ENCODE results near the gene PNLIPRP2. TPM values are rescaled to one million over a fixed set of nuclear protein-coding genes. Genes with fewer than 3 reads are reported as not detected.

PNLIPRP2 gene
- polyA plus RNA-seq, 1 experiment = not detected

DNA sequence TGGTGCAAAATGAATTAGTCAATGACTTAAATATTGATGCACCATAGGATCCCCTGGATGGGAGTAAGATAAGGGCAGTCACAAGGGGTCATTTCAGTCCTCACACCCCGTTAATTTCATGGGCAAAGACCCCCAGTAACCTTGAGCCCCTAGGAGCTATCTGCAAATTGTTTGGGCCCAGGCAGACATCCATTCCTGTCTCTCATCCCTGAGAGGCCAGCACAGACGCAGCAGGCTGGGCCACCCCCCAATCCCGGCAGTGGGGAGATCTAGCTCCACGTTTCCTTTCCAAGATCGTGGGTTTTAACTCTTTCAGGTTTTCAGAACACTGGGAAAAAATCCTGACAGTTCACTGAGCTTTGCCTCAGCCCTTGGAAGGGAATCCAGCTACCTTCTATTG lies 40.1 kb downstream of the PNLIPRP2 start:
- DNase-seq (ENCODE audit: low read depth) = no peak
- POLR2A ChIA-PET = no interaction called here
- no peak overlapping the region for H3K4me3 ChIP-seq (ENCODE audit: low read depth, low read length)
- no peak for TF ChIP-seq CTCF (IDR thresholded peaks at IDR 0.05; ENCODE audit: insufficient read depth, low read depth, low read length)
- H3K27me3 ChIP-seq (ENCODE audit: control insufficient read depth, insufficient read depth, low read length) = peaks cover 5% of the 10 kb centered on the region
- H3K36me3 ChIP-seq (ENCODE audit: control insufficient read depth, insufficient read depth, low read length) = no peaks in the 10 kb centered on the region
- CTCF ChIA-PET = interaction anchor here (0.6 to 0.7 kb wide), 4 partner anchors 9 to 428 kb away, joined by 3 read pairs; no protein-coding TSS in a partner anchor

GRCh38 chr10:116663342-116663741 lies 42.6 kb downstream of the PNLIPRP2 start:
- H3K27me3 ChIP-seq (ENCODE audit: control insufficient read depth, insufficient read depth, low read length) = peaks cover 2% of the 10 kb centered on the region; the same call in 1 of the 2 replicates
- TF ChIP-seq CTCF (IDR thresholded peaks at IDR 0.05; ENCODE audit: insufficient read depth, low read depth, low read length) = no peak
- no peak for DNase-seq (ENCODE audit: low read depth)
- ChIA-PET CTCF (no interaction called here), POLR2A (no interaction called here)
- no peak overlapping the region for H3K4me3 ChIP-seq (ENCODE audit: low read depth, low read length)
- H3K36me3 ChIP-seq (ENCODE audit: control insufficient read depth, insufficient read depth, low read length) = no peaks in the 10 kb centered on the region

GRCh38 chr10:116664631-116665030 lies 43.9 kb downstream of the PNLIPRP2 start:
- H3K4me3 ChIP-seq (ENCODE audit: low read depth, low read length) = no peak overlapping the region
- peaks cover 2% of the 10 kb centered on the region; the same call in 1 of the 2 replicates for H3K27me3 ChIP-seq (ENCODE audit: control insufficient read depth, insufficient read depth, low read length)
- ChIA-PET POLR2A (no interaction called here), CTCF (no interaction called here)
- H3K36me3 ChIP-seq (ENCODE audit: control insufficient read depth, insufficient read depth, low read length) = no peaks in the 10 kb centered on the region
- TF ChIP-seq CTCF (IDR thresholded peaks at IDR 0.05; ENCODE audit: insufficient read depth, low read depth, low read length) = no peak
- no peak for DNase-seq (ENCODE audit: low read depth)

- no peak overlapping the region for H3K4me3 ChIP-seq (ENCODE audit: low read depth, low read length)
- peaks cover 2% of the 10 kb centered on the region; the same call in 1 of the 2 replicates for H3K27me3 ChIP-seq (ENCODE audit: control insufficient read depth, insufficient read depth, low read length)
- POLR2A ChIA-PET = no interaction called here
- no peak for TF ChIP-seq CTCF (IDR thresholded peaks at IDR 0.05; ENCODE audit: insufficient read depth, low read depth, low read length)
- CTCF ChIA-PET = no interaction called here
- H3K36me3 ChIP-seq (ENCODE audit: control insufficient read depth, insufficient read depth, low read length) = no peaks in the 10 kb centered on the region
- no peak for DNase-seq (ENCODE audit: low read depth)
Measured at GRCh38 chr10:116665541-116666125, 44.9 kb downstream of the PNLIPRP2 start.

GRCh38 chr10:116667484-116667883 lies 46.7 kb downstream of the PNLIPRP2 start:
- H3K36me3 ChIP-seq (ENCODE audit: control insufficient read depth, insufficient read depth, low read length) = no peaks in the 10 kb centered on the region
- H3K27me3 ChIP-seq (ENCODE audit: control insufficient read depth, insufficient read depth, low read length) = peaks cover 2% of the 10 kb centered on the region; the same call in 1 of the 2 replicates
- ChIA-PET POLR2A (no interaction called here), CTCF (interaction anchor here (1.1 kb wide), 1 partner anchor 15 kb away, joined by 3 read pairs; no protein-coding TSS in a partner anchor)
- DNase-seq (ENCODE audit: low read depth) = no peak
- TF ChIP-seq CTCF (IDR thresholded peaks at IDR 0.05; ENCODE audit: insufficient read depth, low read depth, low read length) = no peak
- H3K4me3 ChIP-seq (ENCODE audit: low read depth, low read length) = no peak overlapping the region

Measured in BJ (cell line).